Naive B cell (primary cell): ENCODE data around the gene GPANK1. TPM values are rescaled to one million over a fixed set of nuclear protein-coding genes. Genes with fewer than 3 reads are reported as not detected.
A peak's percentile ranks its signal among the peaks of the same experiment; 100 is the strongest.

ENCODE experiments used
- ATAC-seq, 2 donors: fragments of 150-1000 bp; cut with Tn5 transposase; 2 replicates each; pipeline ENCODE4 v1.10.0; 2021; ENCODE audit warnings: low read depth in 2 of 2, mild to moderate bottlenecking in 2 of 2, moderate library complexity in 2 of 2
- DNase-seq: peaks from one replicate; pipeline ENCODE4 v3.0.0; 2022
- H3K27ac Mint-ChIP-seq, 6 donors: one replicate each; pipeline ENCODE4 v1.8.0; 2020 to 2022; ENCODE audit warnings: mild to moderate bottlenecking in 6 of 6, mixed read lengths in 6 of 6, moderate library complexity in 5 of 6, inconsistent platforms in 2 of 6
- H3K27me3 Mint-ChIP-seq, 3 donors: one replicate each; pipeline ENCODE4 v1.8.0; 2021 to 2022; ENCODE audit warnings: mixed read lengths in 3 of 3, mild to moderate bottlenecking in 1 of 3
- H3K36me3 Mint-ChIP-seq, 2 donors: one replicate each; pipeline ENCODE4 v1.8.0; 2020 to 2022; ENCODE audit warnings: mixed read lengths in 2 of 2, inconsistent platforms in 1 of 2, mild to moderate bottlenecking in 1 of 2
- H3K4me1 Mint-ChIP-seq, 3 donors: one replicate each; pipeline ENCODE4 v1.8.0; 2020 to 2022; ENCODE audit warnings: mixed read lengths in 3 of 3, inconsistent platforms in 1 of 3, mild to moderate bottlenecking in 1 of 3, moderate library complexity in 1 of 3
- H3K4me3 Mint-ChIP-seq, 8 donors: one replicate each; pipeline ENCODE4 v1.8.0; 2020 to 2022; ENCODE audit warnings: mild to moderate bottlenecking in 8 of 8, mixed read lengths in 8 of 8, moderate library complexity in 8 of 8, inconsistent platforms in 2 of 8
- H3K9me3 Mint-ChIP-seq, 7 donors: one replicate each; pipeline ENCODE4 v1.8.0; 2020 to 2022; ENCODE audit warnings: mixed read lengths in 7 of 7, mild to moderate bottlenecking in 5 of 7, inconsistent platforms in 2 of 7, moderate library complexity in 1 of 7
- polyA plus RNA-seq, 6 donors: library from polyadenylated mRNA; unstranded; fragments of 300-500 nt; fragmentation: Illumina TruSeq; gene quantifications; one replicate each; pipeline ENCODE4 v1.2.3, GENCODE V29; 2021; ENCODE audit warnings: low read depth in 6 of 6

GPANK1 gene
- polyA plus RNA-seq, 6 donors from 2014 or later, result 18.5 to 27.8 (median 23.5) TPM

GRCh38 chr6:31687860-31688693, 23.3 kb upstream of the GPANK1 start:
- no peak overlapping the region for H3K4me3 Mint-ChIP-seq
- H3K36me3 Mint-ChIP-seq, result peaks cover 0 to 19% of the 10 kb centered on the region in 2 donors

GRCh38 chr6:31687321-31687720, 22.5 kb upstream of the GPANK1 start:
- Mint-ChIP-seq H3K36me3 (peaks cover 0 to 15% of the 10 kb centered on the region in 2 donors), H3K27me3 (no peaks in the 10 kb centered on the region)

More at GRCh38 chr6:31687860-31688693, 23.3 kb upstream of the GPANK1 start:
- ATAC-seq (no peak), DNase-seq (no peak)
- Mint-ChIP-seq H3K9me3 (no peaks in the 10 kb centered on the region), H3K4me1 (peaks cover 18 to 23% (median 22%) of the 10 kb centered on the region in 3 donors), H3K27me3 (no peaks in the 10 kb centered on the region), H3K27ac (peak overlapping the region in 2 of 6 donors; percentile 10 to 84)

DNA sequence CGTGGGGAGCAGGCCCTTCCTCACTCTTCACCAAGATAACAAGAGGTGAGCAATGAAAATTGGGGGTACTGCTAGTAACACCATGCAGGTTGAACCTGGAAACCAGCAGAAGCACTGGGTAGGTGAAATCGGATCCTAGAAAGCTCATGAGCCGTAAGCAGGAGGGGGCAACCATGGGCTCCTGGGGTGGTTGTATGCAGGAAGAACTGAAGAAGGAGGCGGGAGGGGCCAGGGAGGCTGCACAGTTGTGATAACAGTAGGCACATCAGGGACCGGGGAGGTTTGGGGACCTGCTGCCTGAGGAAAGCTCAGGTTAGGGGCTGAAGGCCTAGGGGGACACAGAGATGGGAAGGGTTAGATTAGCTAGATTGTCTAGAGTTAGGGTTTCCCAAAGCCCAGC, 21.7 kb upstream of the GPANK1 start:
- Mint-ChIP-seq H3K9me3 (no peaks in the 10 kb centered on the region), H3K4me3 (no peak overlapping the region), H3K27me3 (no peaks in the 10 kb centered on the region), H3K36me3 (peaks cover 0 to 15% of the 10 kb centered on the region in 2 donors), H3K27ac (peak overlapping the region in 4 of 6 donors; percentile 7 to 91 (median 70)), H3K4me1 (peaks cover 21 to 38% (median 21%) of the 10 kb centered on the region in 3 donors)
- ATAC-seq (no peak), DNase-seq (no peak)

More at GRCh38 chr6:31687321-31687720, 22.5 kb upstream of the GPANK1 start:
- Mint-ChIP-seq H3K9me3 (no peaks in the 10 kb centered on the region), H3K27ac (no peak overlapping the region), H3K4me1 (peaks cover 18 to 30% (median 19%) of the 10 kb centered on the region in 3 donors), H3K4me3 (no peak overlapping the region)
- DNase-seq (no peak), ATAC-seq (no peak)

DNA sequence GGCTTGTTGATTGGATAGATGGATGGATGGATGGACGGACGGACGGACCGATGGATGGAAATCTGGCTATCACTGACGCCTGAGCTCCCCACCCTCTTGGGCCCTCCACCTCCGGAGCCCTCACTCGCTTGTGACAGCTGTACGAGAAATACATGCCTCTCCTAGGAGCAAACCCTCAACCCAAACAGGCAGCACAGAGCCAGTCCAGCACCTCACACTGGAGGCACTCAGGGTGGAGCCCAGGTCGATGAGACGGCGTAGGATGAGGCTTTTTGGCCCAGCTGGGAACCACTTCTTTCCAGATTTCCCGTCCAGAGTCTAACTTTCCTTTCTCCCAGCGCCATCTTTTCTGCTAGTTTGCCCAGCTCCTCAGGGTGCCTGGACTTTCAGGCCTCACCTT, 18.8 kb upstream of the GPANK1 start:
- DNase-seq (no peak), ATAC-seq (no peak)
- Mint-ChIP-seq H3K27me3 (no peaks in the 10 kb centered on the region), H3K4me3 (peak overlapping the region in 4 of 8 donors; percentile 57 to 79 (median 62)), H3K4me1 (peaks cover 17 to 40% (median 26%) of the 10 kb centered on the region in 3 donors), H3K36me3 (peaks cover 0 to 15% of the 10 kb centered on the region in 2 donors), H3K27ac (peak overlapping the region in 2 of 6 donors; percentile 3 to 91), H3K9me3 (no peaks in the 10 kb centered on the region)

DNA sequence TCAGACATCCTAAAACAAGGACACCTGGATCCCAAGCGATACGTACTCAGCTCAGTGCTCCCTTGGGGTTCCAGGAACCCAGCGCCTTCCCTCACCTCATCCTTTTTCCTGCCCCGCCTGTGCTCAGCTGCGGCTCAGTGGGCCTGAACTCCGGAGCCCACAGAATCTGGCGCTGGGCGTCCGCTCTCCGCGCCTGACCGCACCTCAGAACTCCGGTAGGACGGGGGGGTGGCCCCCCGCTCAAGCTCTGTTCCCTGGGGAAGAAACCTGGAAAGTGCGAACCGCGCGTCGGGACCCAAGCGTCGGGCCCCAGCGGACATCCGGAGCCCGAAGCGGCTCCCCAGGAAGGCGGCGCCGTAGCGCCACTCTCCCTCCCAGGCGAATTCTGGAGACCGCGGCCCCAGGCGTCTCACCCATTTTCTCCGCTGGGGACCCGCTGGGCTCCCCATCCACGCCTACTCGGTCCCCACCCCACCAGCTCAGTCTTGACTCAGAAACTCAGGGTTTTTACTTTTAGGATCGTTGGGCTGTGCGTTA, 16.4 kb upstream of the GPANK1 start:
- H3K4me3 Mint-ChIP-seq, result peak overlapping the region; percentile 72 to 90 (median 85)
- H3K27ac Mint-ChIP-seq, result peak overlapping the region in 5 of 6 donors; percentile 16 to 86 (median 73)
- peaks cover 36 to 49% (median 42%) of the 10 kb centered on the region in 3 donors for H3K4me1 Mint-ChIP-seq
- H3K9me3 Mint-ChIP-seq, result no peaks in the 10 kb centered on the region
- ATAC-seq, result peak; percentile 61 to 64
- H3K36me3 Mint-ChIP-seq, result peaks cover 0 to 3% of the 10 kb centered on the region in 2 donors
- DNase-seq, result peak; percentile 29
- H3K27me3 Mint-ChIP-seq, result no peaks in the 10 kb centered on the region

DNA sequence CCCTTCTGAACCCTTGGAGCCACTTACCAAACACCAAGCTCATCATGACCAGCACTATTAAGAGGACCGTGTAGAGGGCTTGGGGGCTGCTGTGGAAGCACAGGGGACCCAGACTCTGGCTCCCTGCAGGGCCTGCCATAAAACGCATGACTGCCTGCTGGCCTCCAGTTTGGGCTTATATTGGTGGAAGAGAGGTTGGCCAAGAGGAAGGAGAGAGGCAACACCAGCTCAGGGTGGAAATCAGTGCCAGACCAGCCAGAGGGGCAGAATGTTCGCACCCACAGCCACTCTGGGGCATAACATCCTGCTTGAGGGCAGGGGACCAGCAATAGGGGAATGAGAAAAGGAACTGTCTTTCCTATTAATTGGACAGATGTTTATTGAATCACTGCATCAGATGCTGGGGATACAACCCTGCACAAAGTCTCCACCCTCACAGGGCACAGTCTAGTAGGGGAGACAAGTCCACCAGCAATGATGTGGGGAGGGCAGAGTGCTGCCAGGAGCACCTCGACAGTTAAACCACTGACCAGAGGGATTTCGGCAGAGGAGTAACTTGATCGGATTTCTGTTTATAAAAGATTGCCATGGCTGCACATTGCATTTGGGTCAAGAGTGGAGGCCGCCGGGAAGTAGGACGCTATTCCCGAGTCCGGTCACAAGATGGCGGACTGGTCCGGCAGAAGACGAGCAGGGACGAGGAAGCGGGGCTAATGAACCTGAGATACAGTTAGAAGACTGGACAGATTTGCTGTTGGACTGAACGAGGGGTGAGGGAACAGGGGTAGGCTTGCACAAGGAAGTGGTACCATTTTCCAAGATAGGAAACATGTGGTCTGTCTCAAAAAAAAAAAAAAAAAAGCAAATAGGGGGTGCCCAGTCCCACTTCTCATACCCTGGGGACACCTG, 15.7 kb upstream of the GPANK1 start, which contains the start of gene LY6G5C:
TSS of gene LY6G5C (minus strand) at position 842 of the 909 bp plus-strand sequence. CDS start at position 148, 694 bp downstream.
- Mint-ChIP-seq H3K27me3 (no peaks in the 10 kb centered on the region), H3K27ac (peak within 1 kb of the TSS; percentile 16 to 97 (median 87)), H3K4me3 (peak within 1 kb of the TSS; percentile 72 to 90 (median 85)), H3K36me3 (no peaks in the 10 kb centered on the region), H3K9me3 (no peaks in the 10 kb centered on the region), H3K4me1 (peaks cover 37 to 56% (median 45%) of the 10 kb centered on the region in 3 donors)
- DNase-seq, result peak; percentile 51
- ATAC-seq, result peak; percentile 63 to 67

DNA sequence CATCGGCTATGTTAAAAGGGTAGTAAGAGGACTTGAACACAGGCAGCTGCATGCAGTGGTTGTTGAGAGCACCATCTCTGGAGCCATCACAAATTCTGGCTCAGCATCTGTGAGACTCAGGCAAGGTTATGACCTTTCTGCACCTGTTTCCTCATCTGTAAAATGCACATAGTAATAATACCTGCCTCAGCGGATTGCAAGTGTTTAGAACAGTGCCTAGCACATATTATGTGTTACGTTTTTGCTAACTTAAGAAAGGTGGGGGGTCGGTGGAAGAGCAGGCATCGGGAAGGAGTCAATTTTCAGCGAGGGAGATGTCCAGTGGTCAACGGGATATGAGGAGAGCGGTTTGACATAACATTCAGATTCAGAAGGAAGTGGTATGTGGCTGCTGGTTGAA, 13.2 kb upstream of the GPANK1 start:
- H3K9me3 Mint-ChIP-seq, result no peaks in the 10 kb centered on the region
- H3K27me3 Mint-ChIP-seq, result no peaks in the 10 kb centered on the region
- peak overlapping the region in 2 of 6 donors; percentile 6 to 90 for H3K27ac Mint-ChIP-seq
- peak overlapping the region in 1 of 8 donors; percentile 29 for H3K4me3 Mint-ChIP-seq
- peaks cover 0 to 6% of the 10 kb centered on the region in 2 donors for H3K36me3 Mint-ChIP-seq
- DNase-seq (no peak), ATAC-seq (no peak)
- peaks cover 37 to 49% (median 37%) of the 10 kb centered on the region in 3 donors for H3K4me1 Mint-ChIP-seq

GRCh38 chr6:31676904-31677303, 12.1 kb upstream of the GPANK1 start:
- Mint-ChIP-seq H3K4me3 (no peak overlapping the region), H3K27ac (peak overlapping the region in 3 of 6 donors; percentile 4 to 70 (median 29)), H3K27me3 (no peaks in the 10 kb centered on the region), H3K36me3 (peaks cover 0 to 8% of the 10 kb centered on the region in 2 donors), H3K9me3 (no peaks in the 10 kb centered on the region), H3K4me1 (peaks cover 37 to 39% (median 37%) of the 10 kb centered on the region in 3 donors)
- DNase-seq (no peak), ATAC-seq (no peak)

GRCh38 chr6:31676322-31676903, 11.6 kb upstream of the GPANK1 start:
- Mint-ChIP-seq H3K9me3 (no peaks in the 10 kb centered on the region), H3K27me3 (no peaks in the 10 kb centered on the region), H3K4me3 (no peak overlapping the region), H3K4me1 (peaks cover 34 to 35% (median 34%) of the 10 kb centered on the region in 3 donors), H3K36me3 (peaks cover 0 to 8% of the 10 kb centered on the region in 2 donors), H3K27ac (peak overlapping the region in 5 of 6 donors; percentile 4 to 92 (median 29))
- peak; percentile 52 to 61 for ATAC-seq
- no peak for DNase-seq

GRCh38 chr6:31669676-31670075, 4.9 kb upstream of the GPANK1 start, which contains the start of gene LY6G5B:
LY6G5B (plus strand) TSS chr6:31669976; CDS start chr6:31670951, 975 bp downstream.
- H3K36me3 Mint-ChIP-seq, result peaks cover 4 to 17% of the 10 kb centered on the region in 2 donors
- H3K9me3 Mint-ChIP-seq, result no peaks in the 10 kb centered on the region
- DNase-seq (no peak), ATAC-seq (no peak)
- peak within 1 kb of the TSS in 2 of 8 donors; percentile 47 to 52 for H3K4me3 Mint-ChIP-seq
- H3K4me1 Mint-ChIP-seq, result peaks cover 24 to 44% (median 32%) of the 10 kb centered on the region in 3 donors
- peak within 1 kb of the TSS in 2 of 6 donors; percentile 38 to 84 for H3K27ac Mint-ChIP-seq
- H3K27me3 Mint-ChIP-seq, result no peaks in the 10 kb centered on the region

GRCh38 chr6:31666337-31666965, 1.7 kb upstream of the GPANK1 start:
- peak overlapping the region; percentile 94 to 99 (median 97) for H3K4me3 Mint-ChIP-seq
- H3K27me3 Mint-ChIP-seq, result no peaks in the 10 kb centered on the region
- no peak for ATAC-seq
- H3K27ac Mint-ChIP-seq, result peak overlapping the region; percentile 21 to 99 (median 99)
- no peak for DNase-seq
- H3K4me1 Mint-ChIP-seq, result peaks cover 45 to 73% (median 55%) of the 10 kb centered on the region in 3 donors
- H3K9me3 Mint-ChIP-seq, result no peaks in the 10 kb centered on the region
- H3K36me3 Mint-ChIP-seq, result peaks cover 4 to 26% of the 10 kb centered on the region in 2 donors
